IMR-90 (cell line): ENCODE measurements around the gene NR5A1. TPM values are rescaled to one million over a fixed set of nuclear protein-coding genes. Genes with fewer than 3 reads are reported as not detected.

Experiments
- ATAC-seq: fragments of 200-7000 bp; cut with Tn5 transposase; 2 replicates; pipeline ENCODE4 v1.9.1; 2020; ENCODE audit warnings: low read depth, mild to moderate bottlenecking, moderate library complexity
- BruUV-seq: library from RNA; stranded (reverse); fragments of 400-500 nt; replicated peaks from 2 replicates; lab custom pipeline; 2021; lab: Mats Ljungman, UMichigan
- CTCF ChIA-PET: fragments of 300-600 bp; formaldehyde crosslinking; extraction: SDS; loops from one replicate; lab custom pipeline; 2021; ENCODE audit warnings: antibody characterized with exemption; lab: Yijun Ruan, JAX
- POLR2A ChIA-PET: fragments of 300-600 bp; sonication (Branson Sonifier 250); formaldehyde crosslinking; loops from one replicate; lab custom pipeline; 2022; ENCODE audit warnings: antibody characterized with exemption; ENCODE audit not compliant: unreplicated experiment; lab: Charles Lee
- DNase-seq: peaks from one replicate; pipeline ENCODE4 v3.0.0; 2013
- H2AFZ ChIP-seq: replicated peaks from 2 replicates; pipeline ENCODE3; 2013; ENCODE audit warnings: low read length, mild to moderate bottlenecking; ENCODE audit not compliant: poor library complexity
- H2AK5ac ChIP-seq: 2 replicates; pipeline ENCODE4 v1.6.1; 2013; ENCODE audit warnings: low read depth, low read length, inconsistent platforms
- H2AK9ac ChIP-seq: replicated peaks from 2 replicates; pipeline ENCODE3; 2013; ENCODE audit warnings: mild to moderate bottlenecking, low read depth, low read length, moderate library complexity; ENCODE audit not compliant: poor library complexity
- H2BK120ac ChIP-seq: 2 replicates; pipeline ENCODE4 v1.6.1; 2013; ENCODE audit warnings: low read depth, low read length, inconsistent platforms
- H2BK15ac ChIP-seq: 3 replicates; pipeline ENCODE4 v1.6.1; 2013; ENCODE audit warnings: low read depth, low read length, inconsistent platforms
- H2BK20ac ChIP-seq: 2 replicates; pipeline ENCODE4 v1.6.1; 2013; ENCODE audit warnings: low read depth, mild to moderate bottlenecking, inconsistent platforms, low read length, moderate library complexity
- H2BK5ac ChIP-seq: 2 replicates; pipeline ENCODE4 v1.6.1; 2013; ENCODE audit warnings: mild to moderate bottlenecking, low read depth, low read length, inconsistent platforms; ENCODE audit not compliant: poor library complexity, severe bottlenecking
- H3K14ac ChIP-seq: replicated peaks from 2 replicates; pipeline ENCODE4 v1.6.1; 2013; ENCODE audit warnings: low read depth, low read length, inconsistent platforms
- H3K18ac ChIP-seq: 2 replicates; pipeline ENCODE4 v1.6.1; 2013; ENCODE audit warnings: low read depth, low read length, control low read depth
- H3K23ac ChIP-seq: 2 replicates; pipeline ENCODE4 v1.6.1; 2013; ENCODE audit warnings: low read depth, low read length, inconsistent platforms
- H3K27ac ChIP-seq: 2 replicates; pipeline ENCODE4 v1.5.1; 2013; ENCODE audit warnings: mild to moderate bottlenecking, control low read depth, low read length; ENCODE audit not compliant: insufficient read depth
- H3K27me3 ChIP-seq: 2 replicates; pipeline ENCODE4 v1.6.1; 2013; ENCODE audit warnings: low read length; ENCODE audit not compliant: control insufficient read depth, insufficient read depth
- H3K36me3 ChIP-seq: 2 replicates; pipeline ENCODE4 v1.6.1; 2013; ENCODE audit warnings: low read length, mixed read lengths; ENCODE audit not compliant: control insufficient read depth, insufficient read depth
- H3K4ac ChIP-seq: 2 replicates; pipeline ENCODE4 v1.6.1; 2013; ENCODE audit warnings: low read depth, low read length, inconsistent platforms
- H3K4me1 ChIP-seq: 2 replicates; pipeline ENCODE4 v1.6.1; 2013; ENCODE audit warnings: low read length, mixed read lengths; ENCODE audit not compliant: control insufficient read depth, insufficient read depth
- H3K4me2 ChIP-seq: 2 replicates; pipeline ENCODE4 v1.6.1; 2013; ENCODE audit warnings: low read depth, mild to moderate bottlenecking, control low read depth, low read length, moderate library complexity
- H3K4me3 ChIP-seq: 2 replicates; pipeline ENCODE4 v1.5.1; 2013; ENCODE audit warnings: low read depth, mild to moderate bottlenecking, control low read depth, low read length, moderate library complexity; ENCODE audit not compliant: insufficient read depth
- H3K56ac ChIP-seq: 2 replicates; pipeline ENCODE4 v1.6.1; 2013; ENCODE audit warnings: low read length, inconsistent platforms; ENCODE audit not compliant: insufficient read depth; ENCODE audit errors: extremely low read depth
- H3K79me1 ChIP-seq, 2 experiments: 2 replicates each; pipeline ENCODE4 v1.6.1; 2013; ENCODE audit warnings: low read length in 2 of 2, inconsistent platforms in 1 of 2, low read depth in 1 of 2
- H3K9ac ChIP-seq: 2 replicates; pipeline ENCODE4 v1.6.1; 2013; ENCODE audit warnings: low read depth, low read length, control low read depth
- H3K9me1 ChIP-seq: 2 replicates; pipeline ENCODE4 v1.6.1; 2013; ENCODE audit warnings: low read length, inconsistent platforms; ENCODE audit not compliant: insufficient read depth
- H3K9me3 ChIP-seq: 2 replicates; pipeline ENCODE4 v1.6.1; 2013; ENCODE audit warnings: low read length; ENCODE audit not compliant: control insufficient read depth, insufficient read depth
- H4K20me1 ChIP-seq: 2 replicates; pipeline ENCODE4 v1.6.1; 2013; ENCODE audit warnings: low read length, inconsistent platforms; ENCODE audit not compliant: insufficient read depth
- H4K5ac ChIP-seq: 2 replicates; pipeline ENCODE4 v1.6.1; 2013; ENCODE audit warnings: mild to moderate bottlenecking, low read depth, low read length, control low read depth
- H4K8ac ChIP-seq, 2 experiments: 2 replicates each; pipeline ENCODE4 v1.6.1; 2013; ENCODE audit warnings: low read depth in 2 of 2, low read length in 2 of 2, control low read depth in 1 of 2, inconsistent platforms in 1 of 2
- H4K91ac ChIP-seq: 2 replicates; pipeline ENCODE4 v1.6.1; 2013; ENCODE audit warnings: low read depth, low read length, inconsistent platforms; ENCODE audit not compliant: insufficient read depth
- CTCF ChIP-seq: conservative IDR thresholded peaks from 2 replicates; pipeline ENCODE4 v1.5.1; 2012; ENCODE audit warnings: mild to moderate bottlenecking, low read depth, low read length, improper control_type of control experiment
- MXI1 ChIP-seq: IDR thresholded peaks from 2 replicates; pipeline ENCODE4 v1.6.1; 2012; ENCODE audit warnings: low read depth, mild to moderate bottlenecking, low read length, moderate library complexity, borderline replicate concordance
- NFE2L2 ChIP-seq: fragments of 150-350 bp; IDR thresholded peaks from 2 replicates; pipeline ENCODE4 v1.6.1; 2016; ENCODE audit warnings: low read depth, mild to moderate bottlenecking, low read length
- SMC3 ChIP-seq: fragments of 150-350 bp; IDR thresholded peaks from 2 replicates; pipeline ENCODE4 v1.6.1; 2016; ENCODE audit warnings: low read depth, mild to moderate bottlenecking, antibody characterized with exemption, low read length, moderate library complexity
- WGBS, 2 experiments: methylation state at CpG; one replicate each; pipeline versions ENCODE4 v1.1.5 to v1.1.7; 2013; ENCODE audit warnings: missing lambda C conversion rate in 2 of 2; ENCODE audit not compliant: insufficient read length in 1 of 2; ENCODE audit errors: extremely low coverage in 2 of 2; 5-methylcytosine and 5-hydroxymethylcytosine counted together
- dilution Hi-C: fragments of 300-500 bp; cut with HindIII; formaldehyde crosslinking; loops from one replicate; pipeline ENCODE4 v1.14.3; 2018; ENCODE audit warnings: low sequenced_read_pairs; ENCODE audit not compliant: unreplicated experiment
- in situ Hi-C: fragments of 300-500 bp; cut with MboI; formaldehyde crosslinking; loops from 3 replicates; pipeline ENCODE4 v1.14.3; 2019; ENCODE audit warnings: low sequenced_read_pairs, inconsistent platforms, mixed read lengths
- intact Hi-C: fragments of 100-400 bp; cut with micrococcal nuclease; formaldehyde crosslinking; loops from 2 replicates; pipeline ENCODE4 v1.10.0; 2022
- polyA plus RNA-seq, 3 experiments: library from polyadenylated mRNA; depleted of rRNA; stranded (reverse); fragments of >200 nt; gene quantifications; 2 replicates each; pipeline ENCODE4 v1.2.3, GENCODE V29; 2012; ENCODE audit warnings: low replicate concordance in 1 of 3
- total RNA-seq: library from RNA; depleted of rRNA; stranded (reverse); fragments of >200 nt; gene quantifications from 2 replicates; pipeline ENCODE4 v1.2.3, GENCODE V29; 2012

NR5A1 gene
- total and polyA plus RNA-seq, 2 of the 4 experiments (the other 2 are of a cell fraction), result not detected

- H4K8ac ChIP-seq, result no peak overlapping the region
- no peak overlapping the region for H4K5ac ChIP-seq
- no peak overlapping the region for H3K18ac ChIP-seq
- H3K9me1 ChIP-seq, result no peaks in the 10 kb centered on the region
- H2BK5ac ChIP-seq, result no peak overlapping the region
- TF ChIP-seq MXI1 (no peak), NFE2L2 (no peak), CTCF (no peak), SMC3 (no peak)
- POLR2A ChIA-PET, result no interaction called here
- H3K9ac ChIP-seq, result no peak overlapping the region
- in situ Hi-C loops, result no loop called here
- H3K56ac ChIP-seq, result no peak overlapping the region
- no peak overlapping the region for H3K4me2 ChIP-seq
- H2AK9ac ChIP-seq, result no peak overlapping the region
- CTCF ChIA-PET, result no interaction called here
- no peaks in the 10 kb centered on the region for H3K36me3 ChIP-seq
- H3K23ac ChIP-seq, result no peak overlapping the region
- H3K79me1 ChIP-seq, result no peaks in the 10 kb centered on the region
- H3K4me3 ChIP-seq, result no peak overlapping the region
- H2BK15ac ChIP-seq, result no peak overlapping the region
- no peak overlapping the region for H2BK120ac ChIP-seq
- DNase-seq (no peak), ATAC-seq (no peak)
- dilution Hi-C loops, result no loop called here
- H3K9me3 ChIP-seq, result peaks cover 6% of the 10 kb centered on the region
- peaks cover 3% of the 10 kb centered on the region; the same call in 1 of the 2 replicates for H4K20me1 ChIP-seq
- intact Hi-C loops, result no loop called here
- no TSS peak for BruUV-seq
- no peak overlapping the region for H3K14ac ChIP-seq
- no peak overlapping the region for H2AK5ac ChIP-seq
- H3K27ac ChIP-seq, result no peak overlapping the region
- H3K4ac ChIP-seq, result no peak overlapping the region
- H2AFZ ChIP-seq, result no peak overlapping the region
- peaks cover 60% of the 10 kb centered on the region for H3K27me3 ChIP-seq
- 59% methylated on average over 7 of the region's 19 CpGs; no CpG with 5 or more reads in 1 of the 2 experiments for WGBS, 2 experiments
- no peak overlapping the region for H2BK20ac ChIP-seq
- H4K91ac ChIP-seq, result no peak overlapping the region
- H3K4me1 ChIP-seq, result no peaks in the 10 kb centered on the region; the same call in 1 of the 2 replicates
These were observed 1.3 kb downstream of the NR5A1 start for GRCh38 chr9:124505901-124506346.
